ENCODE data around the gene DPYSL3. TPM values are rescaled to one million over a fixed set of nuclear protein-coding genes. Genes with fewer than 3 reads are reported as not detected.
A peak's percentile ranks its signal among the peaks of the same experiment; 100 is the strongest.

The DPYSL3 gene
- polyA plus RNA-seq, 1 donor (not counting 4 experiments of a cell fraction or from before 2014, with no cell fraction given), result 4.8 TPM

DNA sequence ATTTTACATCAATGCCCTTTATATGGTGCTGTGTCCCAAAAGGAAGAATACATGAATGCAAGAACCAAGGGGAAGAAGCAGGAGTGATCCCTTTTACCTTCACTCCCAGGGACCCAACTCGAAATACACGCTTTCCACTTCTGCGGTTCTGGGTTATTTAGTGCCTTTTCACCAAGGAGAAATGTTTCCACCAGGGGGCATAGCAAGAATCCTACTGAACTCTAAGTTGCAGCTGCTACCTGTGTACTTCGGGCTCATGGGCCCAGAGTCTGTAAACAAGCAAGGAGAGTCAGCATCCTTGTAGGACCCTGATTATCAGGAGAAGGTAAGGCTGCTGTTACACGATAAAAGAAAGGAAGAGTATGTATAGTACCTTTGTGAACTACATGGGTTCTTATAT is 45.7 kb downstream of the DPYSL3 start:
- H3K79me2 ChIP-seq (ENCODE audit: control insufficient read depth, insufficient read depth, low read length), result no peaks in the 10 kb centered on the region
- FAIRE-seq, result no peak

DNA sequence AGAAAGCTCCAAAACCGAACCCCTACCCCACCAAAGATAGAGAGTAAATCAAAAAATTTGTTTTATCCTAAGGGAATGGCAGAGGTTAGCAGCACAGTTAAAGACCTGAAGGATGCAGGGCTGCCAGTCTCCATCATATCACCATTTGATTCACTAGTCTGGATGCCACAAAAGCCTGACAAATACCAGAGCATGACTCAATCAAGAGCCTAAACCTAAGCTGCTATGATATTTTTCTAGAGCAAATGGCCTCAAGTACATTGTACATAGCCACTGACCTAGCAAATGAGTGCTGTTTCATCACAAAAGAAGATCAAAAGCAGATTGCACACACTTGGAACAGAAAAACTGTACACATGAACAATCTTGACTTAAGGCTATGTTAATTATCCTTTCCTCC is 48.0 kb downstream of the DPYSL3 start:
- no peak for DNase-seq (ENCODE audit: low read depth, low spot score)
- dilution Hi-C loops (cut with MboI; ENCODE audit: extremely low pct_ligation_motif_present, low sequenced_read_pairs), result no loop called here
- TF ChIP-seq, protein P1, sequence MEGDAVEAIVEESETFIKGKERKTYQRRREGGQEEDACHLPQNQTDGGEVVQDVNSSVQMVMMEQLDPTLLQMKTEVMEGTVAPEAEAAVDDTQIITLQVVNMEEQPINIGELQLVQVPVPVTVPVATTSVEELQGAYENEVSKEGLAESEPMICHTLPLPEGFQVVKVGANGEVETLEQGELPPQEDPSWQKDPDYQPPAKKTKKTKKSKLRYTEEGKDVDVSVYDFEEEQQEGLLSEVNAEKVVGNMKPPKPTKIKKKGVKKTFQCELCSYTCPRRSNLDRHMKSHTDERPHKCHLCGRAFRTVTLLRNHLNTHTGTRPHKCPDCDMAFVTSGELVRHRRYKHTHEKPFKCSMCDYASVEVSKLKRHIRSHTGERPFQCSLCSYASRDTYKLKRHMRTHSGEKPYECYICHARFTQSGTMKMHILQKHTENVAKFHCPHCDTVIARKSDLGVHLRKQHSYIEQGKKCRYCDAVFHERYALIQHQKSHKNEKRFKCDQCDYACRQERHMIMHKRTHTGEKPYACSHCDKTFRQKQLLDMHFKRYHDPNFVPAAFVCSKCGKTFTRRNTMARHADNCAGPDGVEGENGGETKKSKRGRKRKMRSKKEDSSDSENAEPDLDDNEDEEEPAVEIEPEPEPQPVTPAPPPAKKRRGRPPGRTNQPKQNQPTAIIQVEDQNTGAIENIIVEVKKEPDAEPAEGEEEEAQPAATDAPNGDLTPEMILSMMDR (optimal IDR thresholded peaks at IDR 0.05 in 1 of 3, IDR thresholded peaks at IDR 0.05 in 1 of 3, conservative IDR thresholded peaks at IDR 0.05 in 1 of 3; ENCODE audit: extremely low read depth in 1 of 3, insufficient read depth in 2 of 3, low read length in 3 of 3), result no peak
- no peak for TF ChIP-seq EZH2 (IDR thresholded peaks at IDR 0.05; ENCODE audit: low read length)

More for the DNA sequence above, 45.7 kb downstream of the DPYSL3 start:
- Histone ChIP-seq H2AFZ (ENCODE audit: control insufficient read depth, low read length) (no peak overlapping the region), H3K27ac (ENCODE audit: control insufficient read depth, insufficient read depth, low read length) (no peak overlapping the region), H3K9me1 (ENCODE audit: control insufficient read depth, extremely low read depth, insufficient read depth, low read length) (no peaks in the 10 kb centered on the region), H3K27me3 (ENCODE audit: control insufficient read depth, extremely low read depth, insufficient read depth, low read length) (no peaks in the 10 kb centered on the region), H3K9me3 (ENCODE audit: control insufficient read depth, low read depth, low read length) (no peaks in the 10 kb centered on the region), H3K4me2 (ENCODE audit: control insufficient read depth, extremely low read depth, insufficient read depth, low read depth, low read length) (no peak overlapping the region), H4K20me1 (ENCODE audit: control insufficient read depth, extremely low read depth, insufficient read depth, low read length) (no peaks in the 10 kb centered on the region), H3K9ac (ENCODE audit: control insufficient read depth, extremely low read depth, insufficient read depth, low read length) (no peak overlapping the region), H3K4me3 (ENCODE audit: control insufficient read depth in 2 of 3, extremely low read depth in 1 of 3, insufficient read depth in 2 of 3, low read depth in 1 of 3, low read length in 3 of 3) (no peak overlapping the region), H3K36me3 (ENCODE audit: control insufficient read depth in 2 of 2, extremely low read depth in 1 of 2, insufficient read depth in 2 of 2, low read length in 2 of 2) (no peaks in the 10 kb centered on the region), H3K4me1 (ENCODE audit: control insufficient read depth, extremely low read depth, insufficient read depth, low read length) (no peaks in the 10 kb centered on the region)
- dilution Hi-C loops (cut with MboI; ENCODE audit: extremely low pct_ligation_motif_present, low sequenced_read_pairs), result no loop called here
- no peak for DNase-seq (ENCODE audit: low read depth, low spot score)
- TF ChIP-seq, protein P1 (optimal IDR thresholded peaks at IDR 0.05 in 1 of 3, IDR thresholded peaks at IDR 0.05 in 1 of 3, conservative IDR thresholded peaks at IDR 0.05 in 1 of 3; ENCODE audit: extremely low read depth in 1 of 3, insufficient read depth in 2 of 3, low read length in 3 of 3), result peak; percentile 34 to 46 (median 37)
- no peak for TF ChIP-seq EZH2 (IDR thresholded peaks at IDR 0.05; ENCODE audit: low read length)

More for the DNA sequence above, 48.0 kb downstream of the DPYSL3 start:
- Histone ChIP-seq H2AFZ (ENCODE audit: control insufficient read depth, low read length) (no peak overlapping the region), H3K9me3 (ENCODE audit: control insufficient read depth, low read depth, low read length) (no peaks in the 10 kb centered on the region), H3K36me3 (ENCODE audit: control insufficient read depth in 2 of 2, extremely low read depth in 1 of 2, insufficient read depth in 2 of 2, low read length in 2 of 2) (no peaks in the 10 kb centered on the region), H3K79me2 (ENCODE audit: control insufficient read depth, insufficient read depth, low read length) (no peaks in the 10 kb centered on the region), H3K27me3 (ENCODE audit: control insufficient read depth, extremely low read depth, insufficient read depth, low read length) (no peaks in the 10 kb centered on the region), H3K9me1 (ENCODE audit: control insufficient read depth, extremely low read depth, insufficient read depth, low read length) (no peaks in the 10 kb centered on the region), H3K4me1 (ENCODE audit: control insufficient read depth, extremely low read depth, insufficient read depth, low read length) (no peaks in the 10 kb centered on the region), H3K27ac (ENCODE audit: control insufficient read depth, insufficient read depth, low read length) (no peak overlapping the region), H3K9ac (ENCODE audit: control insufficient read depth, extremely low read depth, insufficient read depth, low read length) (no peak overlapping the region), H3K4me3 (ENCODE audit: control insufficient read depth in 2 of 3, extremely low read depth in 1 of 3, insufficient read depth in 2 of 3, low read depth in 1 of 3, low read length in 3 of 3) (no peak overlapping the region), H4K20me1 (ENCODE audit: control insufficient read depth, extremely low read depth, insufficient read depth, low read length) (no peaks in the 10 kb centered on the region), H3K4me2 (ENCODE audit: control insufficient read depth, extremely low read depth, insufficient read depth, low read depth, low read length) (no peak overlapping the region)
- no peak for FAIRE-seq
